ENCODE data around the gene DOK6. TPM values are rescaled to one million over a fixed set of nuclear protein-coding genes. Genes with fewer than 3 reads are reported as not detected.

Gene DOK6
- total RNA-seq, 2 experiments from 2014 or later, result not detected

DNA sequence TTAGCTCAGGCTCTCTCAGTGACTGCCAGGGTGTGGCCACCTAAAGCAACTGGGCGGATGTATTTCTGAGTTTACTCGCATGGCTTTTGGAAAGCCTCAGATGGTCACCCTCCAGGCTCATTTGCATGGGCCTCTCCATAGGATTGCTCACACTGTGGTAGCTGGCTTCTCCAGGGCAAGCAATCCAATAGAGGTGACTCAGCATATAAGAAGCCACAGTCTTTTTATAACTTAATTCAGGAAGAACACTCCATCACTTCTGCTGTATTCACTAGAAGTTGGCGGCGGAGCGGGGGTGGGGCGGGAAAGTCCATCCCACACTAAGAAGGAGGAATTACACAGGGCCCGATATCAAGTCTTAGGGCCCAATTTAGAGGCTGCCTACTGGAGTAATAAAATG, 3.6 kb upstream of the DOK6 start:
- ChIA-PET POLR2A (no interaction called here), CTCF (no interaction called here)
- DNase-seq, result no peak
- Mint-ChIP-seq H3K4me3 (no peak overlapping the region), H3K27ac (no peak overlapping the region), H3K9me3 (ENCODE audit: insufficient read depth) (no peaks in the 10 kb centered on the region), H3K36me3 (ENCODE audit: low read depth) (no peaks in the 10 kb centered on the region), H3K27me3 (ENCODE audit: low read depth) (peaks cover 33% of the 10 kb centered on the region), H3K4me1 (ENCODE audit: low read depth) (peaks cover 8% of the 10 kb centered on the region)
- no peak for ATAC-seq

GRCh38 chr18:69399253-69399652, 1.4 kb upstream of the DOK6 start:
- H3K27me3 Mint-ChIP-seq (ENCODE audit: low read depth), result peaks cover 46% of the 10 kb centered on the region
- POLR2A ChIA-PET, result no interaction called here
- no peak for ATAC-seq
- no peak overlapping the region for H3K4me3 Mint-ChIP-seq
- H3K9me3 Mint-ChIP-seq (ENCODE audit: insufficient read depth), result no peaks in the 10 kb centered on the region
- no peak for DNase-seq
- CTCF ChIA-PET, result no interaction called here
- H3K36me3 Mint-ChIP-seq (ENCODE audit: low read depth), result no peaks in the 10 kb centered on the region
- H3K4me1 Mint-ChIP-seq (ENCODE audit: low read depth), result peaks cover 8% of the 10 kb centered on the region
- no peak overlapping the region for H3K27ac Mint-ChIP-seq

GRCh38 chr18:69400976-69401225, 213 bp downstream of the DOK6 start:
- H3K27me3 Mint-ChIP-seq (ENCODE audit: low read depth), result peaks cover 54% of the 10 kb centered on the region
- no peak for ATAC-seq
- no peaks in the 10 kb centered on the region for H3K9me3 Mint-ChIP-seq (ENCODE audit: insufficient read depth)
- peaks cover 8% of the 10 kb centered on the region for H3K4me1 Mint-ChIP-seq (ENCODE audit: low read depth)
- DNase-seq, result no peak
- H3K36me3 Mint-ChIP-seq (ENCODE audit: low read depth), result no peaks in the 10 kb centered on the region
- H3K27ac Mint-ChIP-seq, result no peak overlapping the region
- ChIA-PET POLR2A (no interaction called here), CTCF (no interaction called here)
- no peak overlapping the region for H3K4me3 Mint-ChIP-seq

DNA sequence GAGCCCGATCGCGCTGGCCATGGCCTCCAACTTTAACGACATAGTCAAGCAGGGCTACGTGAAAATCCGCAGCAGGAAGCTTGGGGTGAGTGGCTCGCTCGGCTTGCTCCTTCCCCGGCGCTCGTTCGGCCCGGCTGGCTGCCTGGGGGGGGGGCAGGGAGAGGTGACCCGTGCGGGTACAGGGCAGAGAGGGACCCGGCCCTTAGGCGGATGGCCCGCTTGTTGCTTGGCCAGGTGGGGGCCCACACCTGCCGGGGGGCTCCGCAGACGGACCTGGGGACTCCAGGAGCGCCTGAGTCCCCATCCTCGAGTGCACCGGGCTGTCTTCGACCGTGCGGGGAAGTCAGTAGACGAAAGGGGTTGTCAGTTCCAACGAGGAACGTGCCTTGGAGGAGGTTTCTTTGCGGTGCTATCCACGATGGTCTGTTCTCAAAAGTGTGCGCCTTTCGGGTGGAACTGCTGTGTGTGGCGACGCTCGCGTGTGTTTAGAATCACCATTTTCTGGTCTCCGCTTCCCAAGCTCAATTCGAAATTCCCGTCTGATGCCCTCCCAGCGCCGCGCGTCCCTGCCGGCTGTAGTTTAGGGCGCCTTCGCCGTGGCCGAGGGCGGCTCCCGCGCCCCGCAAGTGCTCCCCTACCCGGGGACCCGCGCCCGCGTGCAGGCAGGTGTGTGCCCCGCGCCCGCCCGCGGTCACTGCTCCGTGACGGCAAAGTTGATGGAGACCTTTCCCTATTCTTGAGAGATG, 711 bp downstream of the DOK6 start:
- DNase-seq (no peak), ATAC-seq (peak; percentile 27)
- no peaks in the 10 kb centered on the region for H3K9me3 Mint-ChIP-seq (ENCODE audit: insufficient read depth)
- H3K4me1 Mint-ChIP-seq (ENCODE audit: low read depth), result peaks cover 8% of the 10 kb centered on the region
- ChIA-PET POLR2A (no interaction called here), CTCF (no interaction called here)
- H3K27me3 Mint-ChIP-seq (ENCODE audit: low read depth), result peaks cover 54% of the 10 kb centered on the region
- no peak overlapping the region for H3K27ac Mint-ChIP-seq
- H3K36me3 Mint-ChIP-seq (ENCODE audit: low read depth), result no peaks in the 10 kb centered on the region
- peak overlapping the region; percentile 28 for H3K4me3 Mint-ChIP-seq

- H3K27me3 Mint-ChIP-seq (ENCODE audit: low read depth), result peaks cover 54% of the 10 kb centered on the region
- H3K4me3 Mint-ChIP-seq, result no peak overlapping the region
- ChIA-PET POLR2A (no interaction called here), CTCF (no interaction called here)
- no peaks in the 10 kb centered on the region for H3K9me3 Mint-ChIP-seq (ENCODE audit: insufficient read depth)
- H3K4me1 Mint-ChIP-seq (ENCODE audit: low read depth), result peaks cover 8% of the 10 kb centered on the region
- no peak overlapping the region for H3K27ac Mint-ChIP-seq
- DNase-seq, result no peak
- H3K36me3 Mint-ChIP-seq (ENCODE audit: low read depth), result no peaks in the 10 kb centered on the region
- no peak for ATAC-seq
Observed at GRCh38 chr18:69401972-69402532, 1.4 kb downstream of the DOK6 start.

GRCh38 chr18:69402533-69402989, 1.9 kb downstream of the DOK6 start:
- POLR2A ChIA-PET, result no interaction called here

DNA sequence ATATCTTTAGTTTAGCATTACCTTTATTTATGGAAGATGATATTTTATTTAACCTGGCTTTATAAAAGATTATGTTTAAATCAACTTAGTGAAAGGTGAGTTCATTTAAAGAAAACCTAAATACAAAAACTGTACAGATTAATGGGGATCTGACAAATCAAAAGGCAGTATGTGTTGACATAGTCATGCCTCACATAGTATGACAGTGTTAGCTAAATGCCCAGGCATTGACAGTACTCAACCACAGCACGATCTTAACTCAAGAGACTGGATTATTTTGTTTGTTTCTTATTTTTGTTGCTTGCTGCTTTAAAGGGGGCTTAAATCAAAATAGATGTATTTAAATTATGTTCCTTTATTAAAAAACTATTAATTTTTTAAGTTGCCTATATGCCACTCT, 7.8 kb downstream of the DOK6 start:
- DNase-seq (no peak), ATAC-seq (no peak)
- CTCF ChIA-PET, result no interaction called here
- no peak overlapping the region for H3K4me3 Mint-ChIP-seq
- POLR2A ChIA-PET, result no interaction called here
- no peaks in the 10 kb centered on the region for H3K9me3 Mint-ChIP-seq (ENCODE audit: insufficient read depth)
- no peaks in the 10 kb centered on the region for H3K36me3 Mint-ChIP-seq (ENCODE audit: low read depth)
- H3K27me3 Mint-ChIP-seq (ENCODE audit: low read depth), result peaks cover 10% of the 10 kb centered on the region
- no peaks in the 10 kb centered on the region for H3K4me1 Mint-ChIP-seq (ENCODE audit: low read depth)
- no peak overlapping the region for H3K27ac Mint-ChIP-seq

More at GRCh38 chr18:69402533-69402989, 1.9 kb downstream of the DOK6 start:
- H3K27me3 Mint-ChIP-seq (ENCODE audit: low read depth), result peaks cover 54% of the 10 kb centered on the region
- CTCF ChIA-PET, result no interaction called here
- H3K4me3 Mint-ChIP-seq, result no peak overlapping the region
- no peak for ATAC-seq
- H3K27ac Mint-ChIP-seq, result no peak overlapping the region
- peaks cover 8% of the 10 kb centered on the region for H3K4me1 Mint-ChIP-seq (ENCODE audit: low read depth)
- DNase-seq, result no peak
- no peaks in the 10 kb centered on the region for H3K36me3 Mint-ChIP-seq (ENCODE audit: low read depth)
- H3K9me3 Mint-ChIP-seq (ENCODE audit: insufficient read depth), result no peaks in the 10 kb centered on the region

- Mint-ChIP-seq H3K27ac (no peak overlapping the region), H3K4me1 (ENCODE audit: low read depth) (no peaks in the 10 kb centered on the region), H3K27me3 (ENCODE audit: low read depth) (no peaks in the 10 kb centered on the region), H3K36me3 (ENCODE audit: low read depth) (no peaks in the 10 kb centered on the region), H3K4me3 (no peak overlapping the region), H3K9me3 (ENCODE audit: insufficient read depth) (no peaks in the 10 kb centered on the region)
- CTCF ChIA-PET, result no interaction called here
- no peak for DNase-seq
- no peak for ATAC-seq
- POLR2A ChIA-PET, result no interaction called here
Observed at GRCh38 chr18:69411199-69411598, 10.5 kb downstream of the DOK6 start.

GRCh38 chr18:69414184-69414583, 13.5 kb downstream of the DOK6 start:
- POLR2A ChIA-PET, result no interaction called here
- Mint-ChIP-seq H3K27ac (no peak overlapping the region), H3K4me1 (ENCODE audit: low read depth) (no peaks in the 10 kb centered on the region), H3K36me3 (ENCODE audit: low read depth) (no peaks in the 10 kb centered on the region), H3K9me3 (ENCODE audit: insufficient read depth) (no peaks in the 10 kb centered on the region), H3K4me3 (no peak overlapping the region), H3K27me3 (ENCODE audit: low read depth) (no peaks in the 10 kb centered on the region)
- CTCF ChIA-PET, result no interaction called here
- DNase-seq (no peak), ATAC-seq (no peak)

- Mint-ChIP-seq H3K9me3 (ENCODE audit: insufficient read depth) (no peaks in the 10 kb centered on the region), H3K4me1 (ENCODE audit: low read depth) (no peaks in the 10 kb centered on the region), H3K27me3 (ENCODE audit: low read depth) (no peaks in the 10 kb centered on the region), H3K4me3 (no peak overlapping the region), H3K27ac (no peak overlapping the region), H3K36me3 (ENCODE audit: low read depth) (no peaks in the 10 kb centered on the region)
- no peak for ATAC-seq
- no peak for DNase-seq
- POLR2A ChIA-PET, result no interaction called here
- CTCF ChIA-PET, result no interaction called here
Observed at GRCh38 chr18:69432847-69433246, 32.2 kb downstream of the DOK6 start.

DNA sequence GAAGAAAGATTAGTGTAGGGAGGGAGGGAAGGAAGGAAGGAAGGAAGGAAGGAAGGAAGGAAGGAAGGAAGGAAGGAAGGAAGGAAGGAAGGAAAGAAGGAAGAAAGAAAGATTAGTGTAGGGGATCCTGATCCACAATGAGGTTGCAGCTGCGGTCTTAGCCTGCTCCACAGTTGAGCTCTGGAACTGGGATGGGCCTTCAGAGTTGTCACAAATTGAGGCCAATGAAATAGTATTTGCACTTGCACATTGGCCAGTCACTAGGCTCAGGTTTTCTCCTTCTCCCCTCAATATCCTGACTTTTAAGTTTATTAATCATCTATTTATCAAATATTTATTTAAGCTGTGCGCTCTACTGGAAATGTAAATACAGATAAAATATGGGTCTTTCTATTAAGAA, 34.3 kb downstream of the DOK6 start:
- ChIA-PET POLR2A (no interaction called here), CTCF (no interaction called here)
- Mint-ChIP-seq H3K36me3 (ENCODE audit: low read depth) (no peaks in the 10 kb centered on the region), H3K27me3 (ENCODE audit: low read depth) (no peaks in the 10 kb centered on the region), H3K27ac (no peak overlapping the region), H3K4me1 (ENCODE audit: low read depth) (no peaks in the 10 kb centered on the region), H3K4me3 (no peak overlapping the region), H3K9me3 (ENCODE audit: insufficient read depth) (no peaks in the 10 kb centered on the region)
- no peak for ATAC-seq
- no peak for DNase-seq

- Mint-ChIP-seq H3K9me3 (ENCODE audit: insufficient read depth) (no peaks in the 10 kb centered on the region), H3K27ac (no peak overlapping the region), H3K4me3 (no peak overlapping the region), H3K36me3 (ENCODE audit: low read depth) (no peaks in the 10 kb centered on the region), H3K27me3 (ENCODE audit: low read depth) (no peaks in the 10 kb centered on the region), H3K4me1 (ENCODE audit: low read depth) (no peaks in the 10 kb centered on the region)
- DNase-seq, result no peak
- ATAC-seq, result no peak
- POLR2A ChIA-PET, result no interaction called here
- CTCF ChIA-PET, result no interaction called here
Observed at GRCh38 chr18:69444221-69444620, 43.5 kb downstream of the DOK6 start.

DNA sequence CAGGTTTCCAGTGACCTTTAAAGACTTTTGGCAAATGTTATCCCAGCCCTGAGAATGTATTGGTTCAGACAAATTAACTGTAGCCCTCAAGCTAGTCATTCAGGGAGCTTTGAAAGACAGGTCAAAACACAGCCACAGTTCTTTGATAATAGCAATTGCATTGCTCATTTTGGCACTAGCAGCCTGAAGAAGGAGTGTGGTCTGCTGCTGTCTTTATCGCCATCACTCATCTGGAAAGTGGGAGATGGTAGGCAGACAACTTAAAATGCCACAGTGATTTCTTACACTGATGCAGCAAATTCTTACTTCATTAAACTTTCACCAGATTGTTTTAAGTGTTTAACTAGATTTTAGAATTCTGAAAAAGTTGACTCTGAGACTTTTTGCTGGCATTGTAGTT, 47.2 kb downstream of the DOK6 start:
- Mint-ChIP-seq H3K27me3 (ENCODE audit: low read depth) (no peaks in the 10 kb centered on the region), H3K27ac (no peak overlapping the region), H3K9me3 (ENCODE audit: insufficient read depth) (no peaks in the 10 kb centered on the region), H3K36me3 (ENCODE audit: low read depth) (no peaks in the 10 kb centered on the region), H3K4me3 (no peak overlapping the region), H3K4me1 (ENCODE audit: low read depth) (no peaks in the 10 kb centered on the region)
- ChIA-PET CTCF (no interaction called here), POLR2A (no interaction called here)
- DNase-seq (no peak), ATAC-seq (no peak)
